NT2/D1 (cell line): Measurements from ENCODE around the gene ADSL.

Source experiments
- SUZ12 ChIP-seq: IDR thresholded peaks from 2 replicates; pipeline ENCODE4 v1.6.1; 2011; ENCODE audit not compliant: insufficient read length, insufficient read depth; ENCODE audit errors: extremely low read depth
- ZNF274 ChIP-seq: IDR thresholded peaks from 2 replicates; pipeline ENCODE4 v1.6.1; 2011; ENCODE audit warnings: mild to moderate bottlenecking, low read depth, low read length

- TF ChIP-seq ZNF274: no peak
- no peak for TF ChIP-seq SUZ12
Measured at GRCh38 chr22:40383905-40384304, 37.6 kb downstream of the ADSL start.
